Activated CD4-positive, alpha-beta T cell treated with anti-CD3 and anti-CD28 coated beads, Interleukin-2, amount 10 ng/mL, durations not matched to agents 24 days and 14 days (primary cell): ENCODE data around the gene PHLDB3. TPM values are rescaled to one million over a fixed set of nuclear protein-coding genes. Genes with fewer than 3 reads are reported as not detected.
A peak's percentile ranks its signal among the peaks of the same experiment; 100 is the strongest.
"Not testable (repeated sequence)": the region's sequence is repeated elsewhere in the genome, so short reads cannot be mapped to it uniquely, and the experiment has no call there.

Experiments
- DNase-seq: peaks from one replicate; pipeline ENCODE4 v3.0.0; 2022
- H3K27ac Mint-ChIP-seq: one replicate; pipeline ENCODE4 v1.8.0; 2022; ENCODE audit warnings: mild to moderate bottlenecking, mixed read lengths
- H3K27me3 Mint-ChIP-seq: one replicate; pipeline ENCODE4 v1.8.0; 2022; ENCODE audit warnings: mixed read lengths
- H3K36me3 Mint-ChIP-seq: one replicate; pipeline ENCODE4 v1.8.0; 2022; ENCODE audit warnings: low read depth, mild to moderate bottlenecking, mixed read lengths
- H3K4me1 Mint-ChIP-seq: one replicate; pipeline ENCODE4 v1.8.0; 2021; ENCODE audit warnings: mixed read lengths
- H3K4me3 Mint-ChIP-seq: one replicate; pipeline ENCODE4 v1.8.0; 2022; ENCODE audit warnings: mild to moderate bottlenecking, moderate library complexity, mixed read lengths
- H3K9me3 Mint-ChIP-seq: one replicate; pipeline ENCODE4 v1.8.0; 2021; ENCODE audit warnings: mixed read lengths
- intact Hi-C: fragments of 100-400 bp; cut with micrococcal nuclease; formaldehyde crosslinking; loops from one replicate; pipeline ENCODE4 v1.15.1; 2023
- total RNA-seq: library from RNA; stranded (reverse); gene quantifications from 2 replicates; pipeline ENCODE4 v1.2.3, GENCODE V29; 2022

Gene PHLDB3
- 26.3 and 26.7 TPM in 2 replicates for total RNA-seq

DNA sequence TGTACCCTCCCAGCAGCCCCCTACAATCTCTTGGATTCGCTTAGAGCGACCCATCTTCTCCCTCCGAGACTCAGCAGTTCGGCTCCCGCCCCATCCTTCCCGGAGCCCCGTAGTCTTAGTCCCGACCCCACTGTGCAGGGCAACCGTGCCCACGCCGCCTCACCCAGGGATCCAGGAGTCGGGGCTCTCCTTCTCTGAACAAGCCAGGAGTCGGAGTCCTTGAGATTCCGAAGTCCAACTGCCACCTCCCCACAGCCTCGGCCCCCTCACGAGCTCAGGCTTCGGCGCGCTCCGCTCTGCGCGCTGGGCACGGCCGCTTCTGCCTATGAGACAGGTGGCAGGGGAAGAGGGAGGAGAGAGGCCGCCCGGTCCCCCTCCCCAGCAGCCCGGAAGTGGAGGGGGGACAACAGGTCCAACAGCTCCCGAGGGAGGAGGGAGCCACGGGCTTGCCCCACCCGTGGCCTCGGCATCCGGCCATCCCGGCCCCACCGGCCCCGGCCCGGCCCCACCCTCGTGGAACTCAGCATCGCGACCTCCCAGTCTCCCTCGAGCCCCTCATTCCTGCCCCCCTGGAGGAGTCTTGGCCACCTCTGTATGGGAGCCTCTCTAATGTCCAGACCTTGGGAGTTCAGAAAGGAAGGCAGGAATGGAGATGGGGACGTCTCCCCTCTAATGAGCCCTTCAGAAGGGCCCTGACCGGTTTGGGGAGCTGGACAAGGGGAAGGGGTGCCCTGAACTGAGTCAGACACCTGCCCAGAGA lies at the start of gene PHLDB3:
TSS of gene PHLDB3 (minus strand) at position 321 of the 760 bp plus-strand sequence. CDS start 628 bp downstream, outside the sequence.
- Mint-ChIP-seq H3K27ac (peak within 1 kb of the TSS; percentile 94), H3K9me3 (no peaks in the 10 kb centered on the region), H3K4me3 (peak within 1 kb of the TSS; percentile 93), H3K4me1 (peaks cover 25% of the 10 kb centered on the region), H3K36me3 (peaks cover 35% of the 10 kb centered on the region), H3K27me3 (no peaks in the 10 kb centered on the region)
- peak; percentile 85 for DNase-seq
- intact Hi-C loops: loop anchor here (1.0 to 2.0 kb wide), 4 partner anchors 15 to 57 kb away; partner anchors contain the start of gene ZNF575

DNA sequence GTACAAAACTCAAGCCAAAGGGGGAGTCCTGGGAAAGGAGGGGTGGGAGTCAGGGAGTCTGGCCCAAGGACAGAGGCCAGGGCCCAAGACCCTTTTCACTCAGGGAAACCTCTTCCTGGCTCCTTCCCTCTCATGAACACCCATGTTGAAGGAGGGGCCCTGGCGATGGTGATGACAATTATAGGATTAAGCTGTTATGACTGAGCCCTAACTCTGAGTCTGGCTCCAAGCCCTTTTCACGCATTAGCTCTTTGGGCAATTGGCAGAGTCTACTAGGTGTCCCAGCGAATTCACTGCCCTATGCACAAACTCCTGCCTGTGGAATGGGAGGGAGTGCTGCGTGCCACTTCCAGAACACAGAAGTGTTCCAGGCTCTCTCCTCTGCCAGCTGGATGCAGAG lies 49.1 kb upstream of the PHLDB3 start:
- Mint-ChIP-seq H3K36me3 (peaks cover 29% of the 10 kb centered on the region), H3K4me3 (no peak overlapping the region), H3K4me1 (peaks cover 8% of the 10 kb centered on the region), H3K27me3 (no peaks in the 10 kb centered on the region), H3K27ac (no peak overlapping the region), H3K9me3 (no peaks in the 10 kb centered on the region)
- intact Hi-C loops: no loop called here
- DNase-seq: no peak

DNA sequence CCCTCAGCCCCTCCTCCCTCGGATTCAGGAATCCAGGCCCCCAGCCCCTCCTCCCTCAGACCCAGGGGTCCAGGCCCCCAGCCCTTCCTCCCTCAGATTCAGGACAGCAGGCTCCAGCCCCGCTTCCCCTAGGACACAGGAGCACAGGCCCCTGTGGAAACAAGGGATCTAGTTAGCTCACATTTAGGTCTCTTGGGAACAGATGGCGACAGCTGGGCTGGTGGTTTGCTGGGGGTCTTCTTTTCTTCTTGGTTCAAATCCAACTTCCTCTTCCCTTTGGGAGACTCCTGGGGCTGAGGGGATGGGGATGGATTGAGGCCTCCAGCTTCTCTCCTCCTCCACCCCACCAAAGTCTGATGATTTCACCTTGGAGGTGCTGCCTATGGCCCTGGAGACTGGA lies 48.1 kb upstream of the PHLDB3 start:
- intact Hi-C loops: no loop called here
- Mint-ChIP-seq H3K36me3 (peaks cover 28% of the 10 kb centered on the region), H3K27me3 (no peaks in the 10 kb centered on the region), H3K4me1 (peaks cover 8% of the 10 kb centered on the region), H3K9me3 (no peaks in the 10 kb centered on the region), H3K27ac (no peak overlapping the region), H3K4me3 (no peak overlapping the region)
- no peak for DNase-seq

DNA sequence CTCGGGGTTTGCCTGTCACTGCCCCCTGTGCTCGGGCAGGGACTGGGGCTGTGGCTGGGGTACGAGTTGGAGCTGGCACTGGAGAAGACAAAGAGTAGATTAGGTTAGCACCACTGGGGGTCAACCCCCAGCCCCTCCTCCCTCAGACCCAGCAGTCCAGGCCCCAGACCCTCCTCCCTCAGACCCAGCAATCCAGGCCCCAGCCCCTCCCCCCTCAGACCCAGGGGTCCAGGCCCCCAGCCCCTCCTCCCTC lies 47.6 kb upstream of the PHLDB3 start:
- Mint-ChIP-seq H3K36me3 (peaks cover 25% of the 10 kb centered on the region), H3K27me3 (no peaks in the 10 kb centered on the region), H3K4me3 (no peak overlapping the region), H3K27ac (no peak overlapping the region), H3K4me1 (peaks cover 8% of the 10 kb centered on the region), H3K9me3 (no peaks in the 10 kb centered on the region)
- DNase-seq: no peak
- intact Hi-C loops: no loop called here

DNA sequence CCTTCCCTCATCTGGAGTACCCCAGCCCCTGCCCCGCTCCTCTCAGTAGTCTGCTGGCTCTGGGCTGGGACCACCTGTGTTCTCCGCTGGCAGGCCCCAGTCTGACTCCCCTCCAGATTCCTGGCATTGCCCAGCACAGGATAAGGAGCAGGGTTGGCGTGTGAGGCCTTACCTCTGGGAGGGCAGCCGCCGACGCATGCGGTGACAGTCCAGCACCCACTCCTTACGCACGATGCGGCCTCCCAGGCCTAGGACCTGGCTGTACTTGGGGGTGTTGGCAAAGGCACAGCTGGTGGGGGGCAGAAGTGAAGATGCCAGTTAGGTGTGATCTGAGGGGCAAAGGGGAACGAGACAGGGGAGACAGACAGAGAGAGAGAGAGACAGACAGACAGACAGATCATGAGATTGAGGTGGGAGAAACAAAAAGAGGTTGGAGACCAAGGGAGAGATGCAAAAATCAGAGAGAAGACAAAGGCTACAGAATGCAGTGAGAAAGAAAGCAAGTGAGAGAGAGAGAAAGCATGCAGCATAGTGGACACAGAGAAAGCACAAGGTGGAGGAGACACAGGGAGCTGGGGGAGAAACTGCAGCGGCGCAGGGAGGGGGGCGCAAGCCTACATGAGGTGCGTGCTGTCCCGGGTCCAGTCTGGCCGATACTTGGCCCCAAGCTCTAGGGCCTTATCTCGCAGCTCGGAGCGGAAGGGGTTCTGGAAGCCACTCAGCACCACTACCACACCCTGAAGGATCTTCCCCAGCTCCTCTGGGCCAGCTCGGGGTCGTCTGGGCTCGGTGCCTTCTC lies 47.1 kb upstream of the PHLDB3 start:
- H3K4me3 Mint-ChIP-seq: no peak overlapping the region
- DNase-seq: no peak
- H3K36me3 Mint-ChIP-seq: peaks cover 26% of the 10 kb centered on the region
- no peaks in the 10 kb centered on the region for H3K27me3 Mint-ChIP-seq
- intact Hi-C loops: no loop called here
- peaks cover 8% of the 10 kb centered on the region for H3K4me1 Mint-ChIP-seq
- H3K27ac Mint-ChIP-seq: peak overlapping the region; percentile 10
- H3K9me3 Mint-ChIP-seq: no peaks in the 10 kb centered on the region

DNA sequence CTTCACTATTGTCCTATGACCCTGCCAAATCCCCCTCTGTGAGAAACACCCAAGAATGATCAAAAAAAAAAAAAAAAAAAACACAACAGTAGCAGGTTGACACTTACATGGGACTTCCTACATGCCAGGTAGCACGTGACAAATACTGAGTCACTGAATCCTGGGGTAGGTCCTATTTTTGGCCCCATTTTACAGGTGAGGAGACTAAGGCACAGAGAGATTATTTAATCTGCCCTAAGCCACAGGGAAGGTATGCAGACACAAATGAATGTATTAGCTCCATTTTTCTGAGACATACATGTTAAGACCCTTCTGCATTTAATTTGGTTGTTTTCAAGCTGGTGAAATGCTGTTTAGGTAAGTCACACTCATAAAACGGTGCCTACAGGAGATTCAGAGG lies 44.2 kb upstream of the PHLDB3 start:
- intact Hi-C loops: no loop called here
- Mint-ChIP-seq H3K4me3 (no peak overlapping the region), H3K27ac (no peak overlapping the region)

DNA sequence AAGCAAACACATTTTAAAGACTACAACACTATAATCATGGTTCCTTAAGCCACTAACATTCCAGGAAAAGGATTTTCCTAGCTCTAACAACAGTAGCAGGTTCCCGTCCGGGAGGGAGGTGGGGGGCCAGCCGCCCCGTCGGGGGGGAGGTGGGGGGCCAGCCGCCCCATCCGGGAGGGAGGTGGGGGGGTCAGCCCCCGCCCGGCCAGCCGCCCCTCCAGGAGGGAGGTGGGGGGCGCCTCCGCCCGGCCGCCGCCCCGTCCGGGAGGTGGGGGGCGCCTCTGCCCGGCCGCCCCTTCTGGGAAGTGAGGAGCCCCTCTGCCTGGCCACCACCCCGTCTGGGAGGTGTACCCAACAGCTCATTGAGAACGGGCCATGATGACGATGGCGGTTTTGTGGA lies 43.4 kb upstream of the PHLDB3 start:
- not testable (repeated sequence) for DNase-seq

More for the DNA sequence above, 44.2 kb upstream of the PHLDB3 start:
- Mint-ChIP-seq H3K4me1 (no peaks in the 10 kb centered on the region), H3K36me3 (peaks cover 28% of the 10 kb centered on the region), H3K27me3 (no peaks in the 10 kb centered on the region), H3K9me3 (no peaks in the 10 kb centered on the region)
- no peak for DNase-seq

DNA sequence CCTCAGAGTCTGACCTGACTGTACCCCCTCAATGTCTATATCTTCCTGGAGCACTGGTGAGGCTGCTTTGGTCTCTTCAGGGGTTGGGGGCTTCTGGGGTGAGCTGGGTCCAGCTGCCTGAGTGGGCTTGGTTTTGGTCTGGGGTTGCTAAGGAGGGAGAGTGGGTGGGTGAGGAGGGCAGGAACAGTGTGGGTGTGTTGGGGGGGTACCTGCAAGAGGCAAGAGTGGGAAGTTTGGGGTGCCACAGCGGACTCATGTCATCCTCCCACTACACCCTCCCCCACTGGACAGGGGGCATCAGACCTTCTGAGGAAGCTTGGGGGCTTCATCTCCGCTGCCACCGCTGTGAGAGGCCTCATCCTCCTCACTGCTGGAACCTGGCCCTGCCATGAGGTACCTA lies 42.0 kb upstream of the PHLDB3 start:
- no peaks in the 10 kb centered on the region for H3K4me1 Mint-ChIP-seq
- no peak for DNase-seq
- H3K36me3 Mint-ChIP-seq: peaks cover 39% of the 10 kb centered on the region
- H3K4me3 Mint-ChIP-seq: no peak overlapping the region
- H3K27me3 Mint-ChIP-seq: no peaks in the 10 kb centered on the region
- no peak overlapping the region for H3K27ac Mint-ChIP-seq
- no peaks in the 10 kb centered on the region for H3K9me3 Mint-ChIP-seq
- intact Hi-C loops: no loop called here

More for the DNA sequence above, 43.4 kb upstream of the PHLDB3 start:
- H3K27ac Mint-ChIP-seq, H3K4me1 Mint-ChIP-seq, H3K4me3 Mint-ChIP-seq, H3K9me3 Mint-ChIP-seq, intact Hi-C loops, H3K27me3 Mint-ChIP-seq: not testable (repeated sequence)
- H3K36me3 Mint-ChIP-seq: peaks cover 35% of the 10 kb centered on the region

DNA sequence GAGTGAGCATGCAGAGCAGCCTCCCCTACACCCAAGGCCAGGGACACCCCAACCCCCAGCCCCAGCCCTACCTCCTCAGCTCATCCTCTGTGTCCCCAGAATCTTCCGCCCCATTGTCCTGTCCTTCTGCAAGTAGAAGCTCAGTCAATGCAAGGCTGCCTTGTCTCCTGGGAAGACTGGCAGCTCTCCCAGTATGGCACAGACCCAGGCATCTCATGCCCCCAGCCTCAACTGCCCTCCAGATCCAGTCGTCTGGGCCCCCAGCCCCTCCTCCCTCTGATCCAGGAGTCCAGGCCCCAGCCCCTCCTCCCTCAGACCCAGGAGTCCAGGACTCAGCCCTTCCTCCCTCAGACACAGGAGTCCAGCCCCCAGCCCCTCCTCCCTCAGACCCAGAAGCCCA lies 41.4 kb upstream of the PHLDB3 start:
- Mint-ChIP-seq H3K27me3 (no peaks in the 10 kb centered on the region), H3K4me3 (no peak overlapping the region), H3K9me3 (no peaks in the 10 kb centered on the region), H3K4me1 (no peaks in the 10 kb centered on the region), H3K36me3 (peaks cover 36% of the 10 kb centered on the region), H3K27ac (no peak overlapping the region)
- intact Hi-C loops: no loop called here
- DNase-seq: no peak

DNA sequence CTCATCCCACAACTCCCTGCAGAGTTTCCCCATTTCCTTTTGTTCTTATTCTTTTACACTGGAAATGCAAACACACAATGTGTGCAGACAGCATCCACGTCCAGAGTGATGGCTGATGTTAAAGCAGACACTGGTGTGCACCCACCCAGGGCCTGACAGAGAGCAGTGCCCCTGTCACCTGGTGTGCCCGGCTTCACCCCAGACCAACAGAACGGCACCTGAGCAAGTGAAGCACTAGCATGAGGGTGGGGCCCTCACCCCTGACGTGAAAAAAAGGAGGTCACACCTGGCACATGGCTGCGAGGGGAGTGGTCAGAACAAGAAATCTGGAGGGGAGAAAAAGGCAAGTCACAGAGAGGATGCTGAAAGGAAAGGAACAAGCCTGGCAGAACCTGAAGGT lies 40.7 kb upstream of the PHLDB3 start:
- intact Hi-C loops: no loop called here
- H3K9me3 Mint-ChIP-seq: no peaks in the 10 kb centered on the region
- H3K27me3 Mint-ChIP-seq: no peaks in the 10 kb centered on the region
- DNase-seq: no peak
- no peaks in the 10 kb centered on the region for H3K4me1 Mint-ChIP-seq
- H3K4me3 Mint-ChIP-seq: no peak overlapping the region
- peaks cover 37% of the 10 kb centered on the region for H3K36me3 Mint-ChIP-seq
- H3K27ac Mint-ChIP-seq: peak overlapping the region; percentile 12

DNA sequence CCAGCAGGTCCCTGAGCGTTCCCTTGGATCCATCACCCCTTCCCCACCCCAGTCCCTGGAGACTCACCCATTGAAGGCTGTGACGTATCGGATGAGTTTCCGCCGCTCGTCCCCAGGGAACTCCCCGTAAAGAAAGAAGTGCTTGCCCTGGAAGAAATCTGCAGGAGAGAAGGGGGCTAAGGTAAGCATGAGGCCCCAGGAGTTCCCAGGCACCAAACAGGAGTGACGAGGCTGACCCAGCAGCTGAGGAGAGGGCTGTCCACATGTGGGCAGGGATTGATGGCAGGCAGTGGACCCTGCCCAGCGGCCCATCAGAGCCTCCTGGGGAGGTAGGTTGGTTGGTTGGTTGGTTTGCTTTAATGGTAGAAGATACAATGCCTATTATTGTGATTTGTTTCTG lies 39.5 kb upstream of the PHLDB3 start:
- H3K27me3 Mint-ChIP-seq: no peaks in the 10 kb centered on the region
- H3K27ac Mint-ChIP-seq: no peak overlapping the region
- H3K4me1 Mint-ChIP-seq: no peaks in the 10 kb centered on the region
- no peak overlapping the region for H3K4me3 Mint-ChIP-seq
- intact Hi-C loops: no loop called here
- peaks cover 47% of the 10 kb centered on the region for H3K36me3 Mint-ChIP-seq
- DNase-seq: no peak
- peaks cover 3% of the 10 kb centered on the region for H3K9me3 Mint-ChIP-seq

DNA sequence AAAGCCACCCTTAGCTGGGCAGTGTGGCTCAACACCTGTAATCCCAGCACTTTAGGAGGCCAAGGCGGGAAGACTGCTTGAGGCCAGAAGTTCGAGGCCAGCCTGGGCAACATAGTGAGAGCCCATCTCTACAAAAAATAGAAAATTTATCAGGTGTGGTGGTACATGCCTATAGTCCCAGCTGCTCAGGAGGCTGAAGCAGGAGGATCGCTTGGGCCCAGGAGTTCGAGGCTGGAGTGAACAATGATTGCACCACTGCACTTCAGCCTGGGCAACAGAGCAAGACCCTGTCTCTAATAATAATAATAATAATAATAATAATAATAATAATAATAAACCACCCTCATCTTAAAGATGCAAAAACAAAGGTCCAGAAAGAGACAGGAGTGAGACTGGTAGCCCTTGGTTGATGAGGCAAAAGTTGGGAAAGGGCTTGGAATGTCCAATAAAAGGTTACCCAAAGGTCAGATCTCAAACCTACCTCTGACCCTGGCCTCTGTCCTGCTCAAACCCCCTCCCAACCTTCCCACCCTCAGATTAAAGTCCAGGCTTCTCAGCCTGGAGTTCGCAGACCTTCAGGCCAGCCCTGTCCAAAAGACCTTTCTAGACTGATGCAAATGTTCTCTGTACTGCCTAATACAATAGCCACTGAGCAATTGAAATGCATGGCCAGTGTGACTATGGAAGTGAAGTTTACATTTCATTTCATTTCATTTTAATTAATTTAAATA lies 37.5 kb upstream of the PHLDB3 start:
- intact Hi-C loops: no loop called here
- Mint-ChIP-seq H3K27me3 (no peaks in the 10 kb centered on the region), H3K4me1 (no peaks in the 10 kb centered on the region), H3K27ac (no peak overlapping the region), H3K9me3 (peaks cover 4% of the 10 kb centered on the region), H3K36me3 (peaks cover 61% of the 10 kb centered on the region), H3K4me3 (no peak overlapping the region)
- no peak for DNase-seq

DNA sequence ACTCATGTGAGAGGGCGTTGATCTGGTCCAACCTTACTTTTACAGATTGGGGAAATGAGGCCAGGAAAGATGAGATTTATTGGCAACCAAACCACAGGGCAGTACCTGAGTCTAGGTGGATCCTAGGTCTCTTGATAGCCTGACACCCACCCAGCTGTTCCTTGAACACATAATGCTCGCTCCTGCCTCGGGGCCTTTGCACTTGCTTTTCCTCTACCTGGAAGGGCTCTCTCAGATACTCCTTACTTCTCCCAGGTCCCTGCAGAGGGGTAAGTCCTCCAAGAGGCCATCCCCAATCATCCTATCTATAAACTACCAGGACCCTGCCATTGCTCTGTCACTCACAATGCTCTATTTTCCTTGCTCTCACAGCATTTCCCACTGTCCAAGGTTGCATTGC lies 35.8 kb upstream of the PHLDB3 start:
- Mint-ChIP-seq H3K36me3 (peaks cover 62% of the 10 kb centered on the region), H3K27ac (no peak overlapping the region), H3K9me3 (peaks cover 4% of the 10 kb centered on the region), H3K27me3 (no peaks in the 10 kb centered on the region), H3K4me1 (peaks cover 2% of the 10 kb centered on the region), H3K4me3 (no peak overlapping the region)
- intact Hi-C loops: no loop called here
- DNase-seq: no peak

DNA sequence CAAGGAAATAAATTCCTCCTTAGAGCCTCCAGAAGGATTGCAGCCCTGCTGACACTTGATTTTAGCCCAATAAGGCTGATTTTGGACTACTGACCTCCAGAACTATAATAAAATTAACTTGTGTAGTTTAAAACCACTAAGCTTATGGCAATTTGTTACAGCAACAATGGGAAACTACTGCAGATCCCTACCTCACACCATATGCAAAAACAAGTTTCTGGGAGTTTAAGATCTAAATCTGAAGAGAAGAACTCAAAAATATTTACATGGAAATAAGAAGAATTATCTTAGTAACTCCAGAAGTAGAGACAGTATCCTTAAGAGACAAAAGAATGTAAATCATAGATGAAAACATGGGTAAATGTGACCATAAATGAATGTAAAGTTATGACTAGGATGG lies 34.4 kb upstream of the PHLDB3 start:
- Mint-ChIP-seq H3K27ac (no peak overlapping the region), H3K9me3 (peaks cover 4% of the 10 kb centered on the region), H3K4me3 (no peak overlapping the region), H3K27me3 (no peaks in the 10 kb centered on the region), H3K36me3 (peaks cover 53% of the 10 kb centered on the region), H3K4me1 (peaks cover 6% of the 10 kb centered on the region)
- intact Hi-C loops: no loop called here
- no peak for DNase-seq
